ENCODE results near the gene NSD1.

GRCh38 chr5:177296581-177296980 is 163.0 kb downstream of the NSD1 start:
- no peak for TF ChIP-seq POLR2A (IDR thresholded peaks at IDR 0.05)
- TF ChIP-seq CTCF (IDR thresholded peaks at IDR 0.05 in 4 of 5, conservative IDR thresholded peaks at IDR 0.05 in 1 of 5): no peak

Measured in gastrocnemius medialis (tissue), 4 donors.